ENCODE measurements around the gene ATG13. TPM values are rescaled to one million over a fixed set of nuclear protein-coding genes. Genes with fewer than 3 reads are reported as not detected.

ATG13 gene
- total RNA-seq, 2 experiments from 2014 or later = 46.4 to 53.2 TPM

GRCh38 chr11:46643986-46644385 lies 26.6 kb downstream of the ATG13 start:
- ChIA-PET POLR2A (interaction anchor here (0.6 to 1.6 kb wide), 7 partner anchors 13 to 190 kb away, joined by 3 to 4 read pairs (median 3); no protein-coding TSS in a partner anchor), CTCF (ENCODE audit: unreplicated experiment) (no interaction called here)
- intact Hi-C loops (cut with micrococcal nuclease; ENCODE audit: unreplicated experiment) = no loop called here
- H2AFZ ChIP-seq (ENCODE audit: low read length) = no peak overlapping the region
- H4K20me1 ChIP-seq (ENCODE audit: insufficient read depth, low read length) = no peaks in the 10 kb centered on the region
- H3K4me1 ChIP-seq (ENCODE audit: insufficient read depth, low read length, poor library complexity, severe bottlenecking) = no peaks in the 10 kb centered on the region
- TF ChIP-seq EZH2phosphoT487 (IDR thresholded peaks at IDR 0.05; ENCODE audit: borderline replicate concordance, low read depth, low read length) (no peak), CTCF (conservative IDR thresholded peaks at IDR 0.05; ENCODE audit: low read length) (no peak)
- no peak overlapping the region for H3K4me2 ChIP-seq (ENCODE audit: low read length)
- H3K9me3 ChIP-seq (ENCODE audit: low read length) = peaks cover 5% of the 10 kb centered on the region; the same call in 1 of the 2 replicates
- peaks cover 64% of the 10 kb centered on the region for H3K36me3 ChIP-seq (ENCODE audit: insufficient read depth, low read length)
- no peaks in the 10 kb centered on the region for H3K79me2 ChIP-seq (ENCODE audit: insufficient read depth, low read depth, low read length)
- no peaks in the 10 kb centered on the region for H3K9me2 ChIP-seq (ENCODE audit: insufficient read depth, low read length)
- no peak overlapping the region for H3K27ac ChIP-seq (ENCODE audit: low read depth, low read length, poor library complexity, severe bottlenecking)
- BruUV-seq (replicated peaks) = no TSS peak
- H3K4me3 ChIP-seq (ENCODE audit: low read depth, low read length, poor library complexity, severe bottlenecking) = no peak overlapping the region
- DNase-seq (ENCODE audit: low spot score) = no peak

- intact Hi-C loops (cut with micrococcal nuclease; ENCODE audit: unreplicated experiment) = no loop called here
- H3K9me3 ChIP-seq (ENCODE audit: low read length) = no peaks in the 10 kb centered on the region
- no peak overlapping the region for H2AFZ ChIP-seq (ENCODE audit: low read length)
- H3K9me2 ChIP-seq (ENCODE audit: insufficient read depth, low read length) = no peaks in the 10 kb centered on the region
- H4K20me1 ChIP-seq (ENCODE audit: insufficient read depth, low read length) = no peaks in the 10 kb centered on the region
- no peaks in the 10 kb centered on the region for H3K4me1 ChIP-seq (ENCODE audit: insufficient read depth, low read length, poor library complexity, severe bottlenecking)
- CTCF ChIA-PET (ENCODE audit: unreplicated experiment) = no interaction called here
- no peak overlapping the region for H3K27ac ChIP-seq (ENCODE audit: low read depth, low read length, poor library complexity, severe bottlenecking)
- H3K4me2 ChIP-seq (ENCODE audit: low read length) = no peak overlapping the region
- POLR2A ChIA-PET = interaction anchor here (0.6 kb wide), 1 partner anchor 131 kb away, joined by 8 read pairs; no protein-coding TSS in a partner anchor
- no peak for DNase-seq (ENCODE audit: low spot score)
- H3K36me3 ChIP-seq (ENCODE audit: insufficient read depth, low read length) = peaks cover 79% of the 10 kb centered on the region
- BruUV-seq (replicated peaks) = no TSS peak
- H3K4me3 ChIP-seq (ENCODE audit: low read depth, low read length, poor library complexity, severe bottlenecking) = no peak overlapping the region
- TF ChIP-seq EZH2phosphoT487 (IDR thresholded peaks at IDR 0.05; ENCODE audit: borderline replicate concordance, low read depth, low read length) = no peak
- TF ChIP-seq CTCF (conservative IDR thresholded peaks at IDR 0.05; ENCODE audit: low read length) = no peak
- H3K79me2 ChIP-seq (ENCODE audit: insufficient read depth, low read depth, low read length) = no peaks in the 10 kb centered on the region
Observed at GRCh38 chr11:46649180-46649738, 31.9 kb downstream of the ATG13 start.

- H3K36me3 ChIP-seq (ENCODE audit: insufficient read depth, low read length) = peaks cover 72% of the 10 kb centered on the region
- no peak overlapping the region for H3K27ac ChIP-seq (ENCODE audit: low read depth, low read length, poor library complexity, severe bottlenecking)
- no TSS peak for BruUV-seq (replicated peaks)
- intact Hi-C loops (cut with micrococcal nuclease; ENCODE audit: unreplicated experiment) = no loop called here
- DNase-seq (ENCODE audit: low spot score) = no peak
- ChIA-PET CTCF (ENCODE audit: unreplicated experiment) (no interaction called here), POLR2A (interaction anchor here (0.9 kb wide), 1 partner anchor 77 kb away, joined by 4 read pairs; no protein-coding TSS in a partner anchor)
- TF ChIP-seq CTCF (conservative IDR thresholded peaks at IDR 0.05; ENCODE audit: low read length) (no peak), EZH2phosphoT487 (IDR thresholded peaks at IDR 0.05; ENCODE audit: borderline replicate concordance, low read depth, low read length) (no peak)
- H3K4me2 ChIP-seq (ENCODE audit: low read length) = no peak overlapping the region
- H4K20me1 ChIP-seq (ENCODE audit: insufficient read depth, low read length) = no peaks in the 10 kb centered on the region
- H2AFZ ChIP-seq (ENCODE audit: low read length) = no peak overlapping the region
- H3K4me1 ChIP-seq (ENCODE audit: insufficient read depth, low read length, poor library complexity, severe bottlenecking) = no peaks in the 10 kb centered on the region
- no peaks in the 10 kb centered on the region for H3K9me3 ChIP-seq (ENCODE audit: low read length)
- H3K9me2 ChIP-seq (ENCODE audit: insufficient read depth, low read length) = no peaks in the 10 kb centered on the region
- H3K4me3 ChIP-seq (ENCODE audit: low read depth, low read length, poor library complexity, severe bottlenecking) = no peak overlapping the region
- H3K79me2 ChIP-seq (ENCODE audit: insufficient read depth, low read depth, low read length) = no peaks in the 10 kb centered on the region
Observed at GRCh38 chr11:46655631-46656030, 38.3 kb downstream of the ATG13 start.
